ENCODE measurements around the gene TAF4B.
"Not testable (repeated sequence)": the region's sequence is repeated elsewhere in the genome, so short reads cannot be mapped to it uniquely, and the experiment has no call there.

The TAF4B gene

GRCh38 chr18:26425148-26425531 lies 198.9 kb downstream of the TAF4B start:
- DNase-seq, result no peak

GRCh38 chr18:26429535-26430226 lies 203.4 kb downstream of the TAF4B start:
- DNase-seq, result no peak

GRCh38 chr18:26432651-26433424 lies 206.6 kb downstream of the TAF4B start:
- no peak for DNase-seq

- DNase-seq, result no peak
Observed at GRCh38 chr18:26434887-26435286, 208.6 kb downstream of the TAF4B start.

- no peak for DNase-seq
Observed at GRCh38 chr18:26435415-26436095, 209.3 kb downstream of the TAF4B start.

GRCh38 chr18:26436176-26437051 lies 210.2 kb downstream of the TAF4B start:
- no peak for DNase-seq

GRCh38 chr18:26437634-26438033 lies 211.4 kb downstream of the TAF4B start:
- DNase-seq, result not testable (repeated sequence)

- DNase-seq, result no peak
Observed at GRCh38 chr18:26438980-26439379, 212.7 kb downstream of the TAF4B start.

- no peak for DNase-seq
Observed at GRCh38 chr18:26439537-26439936, 213.3 kb downstream of the TAF4B start.

- DNase-seq, result no peak
Observed at GRCh38 chr18:26440644-26441043, 214.4 kb downstream of the TAF4B start.

All from activated T-cell treated with anti-CD3 and anti-CD28 coated beads, Interleukin-2, amount 50 U/mL, for 1 hour (primary cell).